ENCODE data around the gene AP3M1. TPM values are rescaled to one million over a fixed set of nuclear protein-coding genes. Genes with fewer than 3 reads are reported as not detected.

The AP3M1 gene
- polyA plus RNA-seq, 1 of the 3 experiments (the other 2 are of a cell fraction): 17.7 TPM

- peaks cover 0 to 12% of the 10 kb centered on the region in 2 experiments; a peak in 2 of 4 replicates for H3K4me1 ChIP-seq (ENCODE audit: control insufficient read depth in 1 of 2, insufficient read depth in 2 of 2, low read depth in 1 of 2, low read length in 1 of 2)
- peak overlapping the region in 1 of 2 experiments; percentile 1; a peak in 1 of 4 replicates for H3K27ac ChIP-seq (ENCODE audit: low read depth in 2 of 2, low read length in 1 of 2)
- H3K4me2 ChIP-seq: no peak overlapping the region
- H3K9me3 ChIP-seq: no peaks in the 10 kb centered on the region
- H3F3A ChIP-seq (replicated peaks; ENCODE audit: insufficient read depth): peaks cover 21% of the 10 kb centered on the region
- ChIA-PET CTCF (interaction anchor here (0.6 kb wide), 1 partner anchor 30 kb away, joined by 3 read pairs; no protein-coding TSS in a partner anchor), POLR2A (no interaction called here)
- WGBS (ENCODE audit: low lambda C conversion rate): 93% methylated on average over 3 of the region's 3 CpGs
- no peak for DNase-seq
- H3K27me3 ChIP-seq (ENCODE audit: insufficient read depth): no peaks in the 10 kb centered on the region
- TF ChIP-seq RAD21 (IDR thresholded peaks at IDR 0.05; ENCODE audit: low read length): no peak
- TF ChIP-seq TCF12 (IDR thresholded peaks at IDR 0.05): no peak
- no peak for TF ChIP-seq YY1 (IDR thresholded peaks at IDR 0.05; ENCODE audit: low read depth)
- TF ChIP-seq USF2 (IDR thresholded peaks at IDR 0.05; ENCODE audit: borderline replicate concordance, low read depth, low read length): no peak
- TF ChIP-seq EP300 (IDR thresholded peaks at IDR 0.05; ENCODE audit: borderline replicate concordance in 1 of 2, low read depth in 1 of 2, low read length in 1 of 2): no peak
- no peak for TF ChIP-seq GATA2 (CRISPR knock-in tag; IDR thresholded peaks at IDR 0.05)
- no peak for TF ChIP-seq GABPA (IDR thresholded peaks at IDR 0.05; ENCODE audit: low read depth)
- TF ChIP-seq SIN3A (IDR thresholded peaks at IDR 0.05; ENCODE audit: borderline replicate concordance, low read depth, low read length): no peak
- TF ChIP-seq TAF1 (IDR thresholded peaks at IDR 0.05; ENCODE audit: borderline replicate concordance, low read depth, low read length): no peak
- no peak for TF ChIP-seq RFX5 (IDR thresholded peaks at IDR 0.05; ENCODE audit: low read length)
- no peak for TF ChIP-seq ZBTB33 (IDR thresholded peaks at IDR 0.05; ENCODE audit: borderline replicate concordance, low read depth)
- TF ChIP-seq CHD2 (IDR thresholded peaks at IDR 0.05; ENCODE audit: low read length, partially characterized antibody): no peak
- TF ChIP-seq REST (IDR thresholded peaks at IDR 0.05; ENCODE audit: low read depth, low read length): no peak
- no peak for TF ChIP-seq FOXM1 (IDR thresholded peaks at IDR 0.05; ENCODE audit: low read depth)
- TF ChIP-seq RCOR1 (IDR thresholded peaks at IDR 0.05; ENCODE audit: low read length): no peak
- no peaks in the 10 kb centered on the region for H4K20me1 ChIP-seq (ENCODE audit: insufficient read depth)
- H3K36me3 ChIP-seq (replicated peaks in 1 of 2; ENCODE audit: control insufficient read depth in 1 of 2, insufficient read depth in 2 of 2, low read length in 1 of 2): no peaks in the 10 kb centered on the region
- peak overlapping the region; percentile 8; the same call in 1 of the 2 replicates for H2AFZ ChIP-seq (ENCODE audit: low read depth)
- peaks cover 8% of the 10 kb centered on the region; the same call in 1 of the 2 replicates for H3K79me2 ChIP-seq (ENCODE audit: insufficient read depth)
- H3K9me2 ChIP-seq: no peaks in the 10 kb centered on the region
- H3K4me3 ChIP-seq (ENCODE audit: low read depth in 2 of 2, low read length in 1 of 2): no peak overlapping the region
- H3K9ac ChIP-seq: no peak overlapping the region
Measured at GRCh38 chr10:74163319-74164068, 12.9 kb upstream of the AP3M1 start.
